Liver (tissue), 9 donors: ENCODE results near the gene ZNF785. TPM values are rescaled to one million over a fixed set of nuclear protein-coding genes. Genes with fewer than 3 reads are reported as not detected.

Experiments
- DNase-seq: peaks from one replicate; pipeline ENCODE4 v3.0.0-alpha.2; 2017; ENCODE audit warnings: low spot score
- H3K27ac ChIP-seq, 2 donors: one replicate each; pipeline ENCODE4 v1.7.0; 2013; ENCODE audit warnings: inconsistent platforms in 2 of 2, low read length in 2 of 2, control low read depth in 1 of 2, low read depth in 1 of 2, mild to moderate bottlenecking in 1 of 2
- H3K27me3 ChIP-seq, 4 donors: one replicate each; pipeline versions ENCODE4 v1.6.1 to v1.7.0; 2013; ENCODE audit warnings: low read length in 3 of 4, inconsistent platforms in 1 of 4, mild to moderate bottlenecking in 1 of 4, moderate library complexity in 1 of 4; ENCODE audit not compliant: control insufficient read depth in 4 of 4, insufficient read depth in 4 of 4
- H3K36me3 ChIP-seq, 4 donors: one replicate each; pipeline versions ENCODE4 v1.6.1 to v1.7.0; 2013; ENCODE audit warnings: low read length in 3 of 4, mild to moderate bottlenecking in 3 of 4, low read depth in 1 of 4, moderate library complexity in 1 of 4; ENCODE audit not compliant: control insufficient read depth in 4 of 4, insufficient read depth in 3 of 4
- H3K4me1 ChIP-seq, 4 donors: one replicate each; pipeline versions ENCODE4 v1.6.1 to v1.7.0; 2013; ENCODE audit warnings: low read length in 3 of 4, mild to moderate bottlenecking in 3 of 4, moderate library complexity in 1 of 4; ENCODE audit not compliant: control insufficient read depth in 4 of 4, insufficient read depth in 4 of 4
- H3K4me3 ChIP-seq, 3 donors: one replicate each; pipeline versions ENCODE4 v1.6.1 to v1.7.0; 2013; ENCODE audit warnings: low read length in 3 of 3, control low read depth in 1 of 3, low read depth in 1 of 3, mild to moderate bottlenecking in 1 of 3
- H3K9ac ChIP-seq, 2 donors: one replicate each; pipeline ENCODE4 v1.7.0; 2013; ENCODE audit warnings: low read length in 2 of 2, mild to moderate bottlenecking in 2 of 2, moderate library complexity in 2 of 2, control low read depth in 1 of 2, low read depth in 1 of 2
- H3K9me3 ChIP-seq, 4 donors: one replicate each; pipeline versions ENCODE4 v1.6.1 to v1.7.0; 2013; ENCODE audit warnings: low read length in 3 of 4; ENCODE audit not compliant: control insufficient read depth in 4 of 4
- FOXA1 ChIP-seq: IDR thresholded peaks from 2 replicates; pipeline ENCODE4 v1.6.1; 2016; ENCODE audit warnings: antibody characterized with exemption
- FOXA2 ChIP-seq: IDR thresholded peaks from 2 replicates; pipeline ENCODE4 v1.6.1; 2016; ENCODE audit warnings: antibody characterized with exemption
- GABPA ChIP-seq, 2 donors: IDR thresholded peaks in 1 of 2; conservative IDR thresholded peaks in 1 of 2; 2 replicates each; pipeline ENCODE4 v1.6.1; 2016; ENCODE audit warnings: antibody characterized with exemption in 2 of 2, mild to moderate bottlenecking in 1 of 2, moderate library complexity in 1 of 2
- HNF4A ChIP-seq, 2 donors: conservative IDR thresholded peaks; 2 replicates each; pipeline ENCODE4 v1.6.1; 2016; ENCODE audit warnings: antibody characterized with exemption in 2 of 2, mild to moderate bottlenecking in 2 of 2
- HNF4G ChIP-seq: IDR thresholded peaks from 2 replicates; pipeline ENCODE4 v1.6.1; 2016; ENCODE audit warnings: antibody characterized with exemption
- JUND ChIP-seq, 2 donors: IDR thresholded peaks; 2 replicates each; pipeline ENCODE4 v1.6.1; 2016; ENCODE audit warnings: antibody characterized with exemption in 2 of 2
- NR2F2 ChIP-seq: IDR thresholded peaks from 2 replicates; pipeline ENCODE4 v1.6.1; 2016; ENCODE audit warnings: antibody characterized with exemption
- RAD21 ChIP-seq, 2 donors: IDR thresholded peaks; 2 replicates each; pipeline ENCODE4 v1.6.1; 2016; ENCODE audit warnings: antibody characterized with exemption in 2 of 2, mild to moderate bottlenecking in 2 of 2
- RXRA ChIP-seq, 2 donors: IDR thresholded peaks; 2 replicates each; pipeline ENCODE4 v1.6.1; 2017 to 2018; ENCODE audit warnings: antibody characterized with exemption in 2 of 2, mild to moderate bottlenecking in 1 of 2
- SP1 ChIP-seq: IDR thresholded peaks from 2 replicates; pipeline ENCODE4 v1.6.1; 2018; ENCODE audit warnings: antibody characterized with exemption, mild to moderate bottlenecking
- YY1 ChIP-seq: IDR thresholded peaks from 2 replicates; pipeline ENCODE4 v1.6.1; 2016; ENCODE audit warnings: antibody characterized with exemption, mild to moderate bottlenecking
- WGBS: extraction: QIAGEN DNeasy Blood & Tissue Kit; methylation state at CpG from one replicate; pipeline ENCODE4 v1.1.7; 2013; 5-methylcytosine and 5-hydroxymethylcytosine counted together
- polyA plus RNA-seq, 2 donors: library from polyadenylated mRNA; stranded (reverse) in 1 of 2; unstranded in 1 of 2; fragments of 200-250 nt in 1 of 2; fragments of >200 nt in 1 of 2; fragmentation: Nextera tagmentation in 1 of 2; extraction: Ambion mirVana in 1 of 2; gene quantifications; one replicate each; pipeline versions ENCODE4 v1.2.1 to v1.2.3, GENCODE V29; 2013 to 2015
- total RNA-seq, 2 donors: library from RNA; depleted of rRNA; stranded (reverse); fragments of >200 nt; gene quantifications; one replicate each; pipeline ENCODE4 v1.2.3, GENCODE V29; 2014
- TF ChIP-seq, protein P1 (sequence below): fragments of 150-350 bp; IDR thresholded peaks from 2 replicates; pipeline ENCODE4 v1.5.1; 2017; ENCODE audit warnings: improper control_type of control experiment, low read depth, low read length; ENCODE audit not compliant: missing input control
- TF ChIP-seq, protein P2 (sequence below): IDR thresholded peaks from 2 replicates; pipeline ENCODE4 v1.6.1; 2016; ENCODE audit warnings: antibody characterized with exemption
- TF ChIP-seq, protein P3 (sequence below): IDR thresholded peaks from 2 replicates; pipeline ENCODE4 v1.6.1; 2016; ENCODE audit warnings: antibody characterized with exemption, mild to moderate bottlenecking
- TF ChIP-seq, protein P4 (sequence below): IDR thresholded peaks from 2 replicates; pipeline ENCODE4 v1.6.1; 2016; ENCODE audit warnings: antibody characterized with exemption
- TF ChIP-seq, protein P5 (sequence below): IDR thresholded peaks from 2 replicates; pipeline ENCODE4 v1.6.1; 2016; ENCODE audit warnings: antibody characterized with exemption
- donor health status: healthy.
- donor health status: healthy.
- donor health status: healthy.
- donor health status: healthy.
- donor health status: healthy.

Gene ZNF785
- total and polyA plus RNA-seq, 4 donors, result 1.8 to 5.9 (median 3.3) TPM

DNA sequence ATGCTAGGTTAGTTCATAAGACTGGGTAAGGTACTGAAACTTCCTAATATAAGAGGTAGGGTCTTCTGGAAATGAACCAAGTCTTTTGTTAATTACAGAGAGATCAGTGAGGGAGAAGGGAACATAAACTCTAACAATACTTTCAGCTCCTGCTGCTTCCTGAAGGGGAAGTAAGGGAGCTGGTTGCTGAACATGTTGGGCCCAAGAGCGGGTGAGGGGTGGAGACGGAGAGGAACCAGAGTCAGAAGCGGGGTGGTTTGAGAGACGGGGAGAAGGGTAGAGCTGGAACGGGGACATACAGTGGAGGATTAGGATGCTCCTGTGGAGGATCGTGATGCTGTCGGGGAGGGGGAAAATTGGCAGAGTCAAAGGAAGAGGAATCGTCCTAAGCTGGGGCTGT is 39.4 kb downstream of the ZNF785 start (continued):
- TF ChIP-seq, protein P1, sequence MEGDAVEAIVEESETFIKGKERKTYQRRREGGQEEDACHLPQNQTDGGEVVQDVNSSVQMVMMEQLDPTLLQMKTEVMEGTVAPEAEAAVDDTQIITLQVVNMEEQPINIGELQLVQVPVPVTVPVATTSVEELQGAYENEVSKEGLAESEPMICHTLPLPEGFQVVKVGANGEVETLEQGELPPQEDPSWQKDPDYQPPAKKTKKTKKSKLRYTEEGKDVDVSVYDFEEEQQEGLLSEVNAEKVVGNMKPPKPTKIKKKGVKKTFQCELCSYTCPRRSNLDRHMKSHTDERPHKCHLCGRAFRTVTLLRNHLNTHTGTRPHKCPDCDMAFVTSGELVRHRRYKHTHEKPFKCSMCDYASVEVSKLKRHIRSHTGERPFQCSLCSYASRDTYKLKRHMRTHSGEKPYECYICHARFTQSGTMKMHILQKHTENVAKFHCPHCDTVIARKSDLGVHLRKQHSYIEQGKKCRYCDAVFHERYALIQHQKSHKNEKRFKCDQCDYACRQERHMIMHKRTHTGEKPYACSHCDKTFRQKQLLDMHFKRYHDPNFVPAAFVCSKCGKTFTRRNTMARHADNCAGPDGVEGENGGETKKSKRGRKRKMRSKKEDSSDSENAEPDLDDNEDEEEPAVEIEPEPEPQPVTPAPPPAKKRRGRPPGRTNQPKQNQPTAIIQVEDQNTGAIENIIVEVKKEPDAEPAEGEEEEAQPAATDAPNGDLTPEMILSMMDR, result no peak
- TF ChIP-seq FOXA2 (no peak), HNF4A (conservative IDR thresholded peaks at IDR 0.05) (no peak), SP1 (no peak)
- TF ChIP-seq, protein P2, sequence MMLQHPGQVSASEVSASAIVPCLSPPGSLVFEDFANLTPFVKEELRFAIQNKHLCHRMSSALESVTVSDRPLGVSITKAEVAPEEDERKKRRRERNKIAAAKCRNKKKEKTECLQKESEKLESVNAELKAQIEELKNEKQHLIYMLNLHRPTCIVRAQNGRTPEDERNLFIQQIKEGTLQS, result no peak

DNA sequence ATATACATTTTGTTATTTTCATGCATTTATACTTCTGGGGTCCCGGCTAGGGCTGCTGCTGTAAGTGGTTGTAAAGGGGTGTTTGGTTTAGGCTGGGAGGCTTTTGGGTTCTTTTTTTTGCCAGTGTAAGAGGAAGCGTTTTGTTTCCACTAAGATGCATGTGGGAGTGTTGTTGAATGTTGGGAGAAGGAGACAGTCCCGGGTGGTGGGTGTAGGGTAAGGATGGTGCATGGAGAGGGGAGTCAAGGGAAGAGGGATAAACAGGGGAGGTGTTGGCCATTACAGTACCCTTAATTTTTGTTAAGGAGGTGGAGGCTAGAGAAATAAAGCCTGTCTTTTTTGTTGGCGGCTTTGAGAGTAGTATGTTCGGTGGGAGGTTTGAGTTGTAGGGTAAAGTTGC is 42.4 kb downstream of the ZNF785 start:
- no peak for DNase-seq
- WGBS, result 89% methylated on average over 5 of the region's 5 CpGs
- H3K4me3 ChIP-seq, result no peak overlapping the region
- no peak overlapping the region for H3K27ac ChIP-seq
- no peaks in the 10 kb centered on the region for H3K36me3 ChIP-seq
- H3K4me1 ChIP-seq, result no peaks in the 10 kb centered on the region
- TF ChIP-seq YY1, result no peak
- TF ChIP-seq, protein P3, sequence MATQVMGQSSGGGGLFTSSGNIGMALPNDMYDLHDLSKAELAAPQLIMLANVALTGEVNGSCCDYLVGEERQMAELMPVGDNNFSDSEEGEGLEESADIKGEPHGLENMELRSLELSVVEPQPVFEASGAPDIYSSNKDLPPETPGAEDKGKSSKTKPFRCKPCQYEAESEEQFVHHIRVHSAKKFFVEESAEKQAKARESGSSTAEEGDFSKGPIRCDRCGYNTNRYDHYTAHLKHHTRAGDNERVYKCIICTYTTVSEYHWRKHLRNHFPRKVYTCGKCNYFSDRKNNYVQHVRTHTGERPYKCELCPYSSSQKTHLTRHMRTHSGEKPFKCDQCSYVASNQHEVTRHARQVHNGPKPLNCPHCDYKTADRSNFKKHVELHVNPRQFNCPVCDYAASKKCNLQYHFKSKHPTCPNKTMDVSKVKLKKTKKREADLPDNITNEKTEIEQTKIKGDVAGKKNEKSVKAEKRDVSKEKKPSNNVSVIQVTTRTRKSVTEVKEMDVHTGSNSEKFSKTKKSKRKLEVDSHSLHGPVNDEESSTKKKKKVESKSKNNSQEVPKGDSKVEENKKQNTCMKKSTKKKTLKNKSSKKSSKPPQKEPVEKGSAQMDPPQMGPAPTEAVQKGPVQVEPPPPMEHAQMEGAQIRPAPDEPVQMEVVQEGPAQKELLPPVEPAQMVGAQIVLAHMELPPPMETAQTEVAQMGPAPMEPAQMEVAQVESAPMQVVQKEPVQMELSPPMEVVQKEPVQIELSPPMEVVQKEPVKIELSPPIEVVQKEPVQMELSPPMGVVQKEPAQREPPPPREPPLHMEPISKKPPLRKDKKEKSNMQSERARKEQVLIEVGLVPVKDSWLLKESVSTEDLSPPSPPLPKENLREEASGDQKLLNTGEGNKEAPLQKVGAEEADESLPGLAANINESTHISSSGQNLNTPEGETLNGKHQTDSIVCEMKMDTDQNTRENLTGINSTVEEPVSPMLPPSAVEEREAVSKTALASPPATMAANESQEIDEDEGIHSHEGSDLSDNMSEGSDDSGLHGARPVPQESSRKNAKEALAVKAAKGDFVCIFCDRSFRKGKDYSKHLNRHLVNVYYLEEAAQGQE, result no peak
- TF ChIP-seq GABPA (IDR thresholded peaks at IDR 0.05 in 1 of 2, conservative IDR thresholded peaks at IDR 0.05 in 1 of 2), result no peak
- TF ChIP-seq SP1, result no peak
- TF ChIP-seq, protein P4, sequence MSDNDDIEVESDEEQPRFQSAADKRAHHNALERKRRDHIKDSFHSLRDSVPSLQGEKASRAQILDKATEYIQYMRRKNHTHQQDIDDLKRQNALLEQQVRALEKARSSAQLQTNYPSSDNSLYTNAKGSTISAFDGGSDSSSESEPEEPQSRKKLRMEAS, result no peak
- TF ChIP-seq FOXA2, result no peak
- TF ChIP-seq FOXA1, result no peak
- no peak for TF ChIP-seq RAD21 (IDR thresholded peaks at IDR 0.05)
- TF ChIP-seq HNF4A (conservative IDR thresholded peaks at IDR 0.05), result no peak
- no peak for TF ChIP-seq JUND (IDR thresholded peaks at IDR 0.05)
- TF ChIP-seq, protein P1, result no peak
- TF ChIP-seq, protein P2, result no peak
- no peak for TF ChIP-seq RXRA (IDR thresholded peaks at IDR 0.05)
- no peak for TF ChIP-seq HNF4G
- TF ChIP-seq NR2F2, result no peak
- TF ChIP-seq, protein P5, sequence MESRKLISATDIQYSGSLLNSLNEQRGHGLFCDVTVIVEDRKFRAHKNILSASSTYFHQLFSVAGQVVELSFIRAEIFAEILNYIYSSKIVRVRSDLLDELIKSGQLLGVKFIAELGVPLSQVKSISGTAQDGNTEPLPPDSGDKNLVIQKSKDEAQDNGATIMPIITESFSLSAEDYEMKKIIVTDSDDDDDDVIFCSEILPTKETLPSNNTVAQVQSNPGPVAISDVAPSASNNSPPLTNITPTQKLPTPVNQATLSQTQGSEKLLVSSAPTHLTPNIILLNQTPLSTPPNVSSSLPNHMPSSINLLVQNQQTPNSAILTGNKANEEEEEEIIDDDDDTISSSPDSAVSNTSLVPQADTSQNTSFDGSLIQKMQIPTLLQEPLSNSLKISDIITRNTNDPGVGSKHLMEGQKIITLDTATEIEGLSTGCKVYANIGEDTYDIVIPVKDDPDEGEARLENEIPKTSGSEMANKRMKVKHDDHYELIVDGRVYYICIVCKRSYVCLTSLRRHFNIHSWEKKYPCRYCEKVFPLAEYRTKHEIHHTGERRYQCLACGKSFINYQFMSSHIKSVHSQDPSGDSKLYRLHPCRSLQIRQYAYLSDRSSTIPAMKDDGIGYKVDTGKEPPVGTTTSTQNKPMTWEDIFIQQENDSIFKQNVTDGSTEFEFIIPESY, result no peak
- no peaks in the 10 kb centered on the region for H3K9me3 ChIP-seq
- no peaks in the 10 kb centered on the region for H3K27me3 ChIP-seq
- no peak overlapping the region for H3K9ac ChIP-seq
